Vagina (tissue), 2 donors: ENCODE results near the gene ACADVL. TPM values are rescaled to one million over a fixed set of nuclear protein-coding genes. Genes with fewer than 3 reads are reported as not detected.

Experiments used
- DNase-seq, 2 donors: peaks; one replicate each; pipeline ENCODE4 v3.0.0-alpha.2; 2017; ENCODE audit errors: extremely low spot score in 2 of 2
- H3K27ac ChIP-seq: fragments of 200-600 bp; sonication (generic); one replicate; pipeline ENCODE4 v1.5.1; 2019
- H3K27me3 ChIP-seq: fragments of 200-600 bp; sonication (generic); one replicate; pipeline ENCODE4 v1.5.1; 2019
- H3K36me3 ChIP-seq, 2 donors: fragments of 200-600 bp; sonication (generic); one replicate each; pipeline ENCODE4 v1.5.1; 2017 to 2019
- H3K4me1 ChIP-seq: fragments of 200-600 bp; sonication (generic); one replicate; pipeline ENCODE4 v1.5.1; 2019
- H3K4me3 ChIP-seq, 2 donors: fragments of 200-600 bp; sonication (generic); 1 replicate in 1 of 2; 2 replicates in 1 of 2; pipeline ENCODE4 v1.5.1; 2016 to 2019
- H3K9me3 ChIP-seq: fragments of 200-600 bp; sonication (generic); one replicate; pipeline ENCODE4 v1.5.1; 2019
- POLR2A ChIP-seq, 2 donors: fragments of 450-650 bp; IDR thresholded peaks; one replicate each; pipeline ENCODE4 v1.6.1; 2017; ENCODE audit warnings: antibody characterized with exemption in 2 of 2, mild to moderate bottlenecking in 2 of 2, moderate library complexity in 2 of 2
- POLR2AphosphoS5 ChIP-seq, 2 donors: sonication (generic); formaldehyde crosslinking; IDR thresholded peaks; one replicate each; pipeline ENCODE4 v1.9.0; 2017; ENCODE audit warnings: antibody characterized with exemption in 2 of 2, mild to moderate bottlenecking in 2 of 2, low read depth in 1 of 2; ENCODE audit not compliant: insufficient read depth in 1 of 2
- intact Hi-C: fragments of 100-400 bp; cut with DNase I; formaldehyde crosslinking; loops from one replicate; pipeline ENCODE4 v1.15.1; 2023
- microRNA counts, 2 donors: library from miRNA; unstranded; fragments of <30 nt; microRNA quantifications; one replicate each; lab custom pipeline; 2016 to 2017
- microRNA-seq: library from miRNA; unstranded; fragments of <30 nt; microRNA quantifications from one replicate; pipeline ENCODE4, GENCODE V29; 2017; ENCODE audit warnings: borderline number of aligned reads, borderline replicate concordance
- small RNA-seq: library from RNA; depleted of rRNA; stranded (forward); fragments of <200 nt; gene quantifications from one replicate; pipeline ENCODE3, GENCODE V24; 2016
- total RNA-seq: library from RNA; depleted of rRNA; stranded (reverse); fragments of >200 nt; gene quantifications from one replicate; pipeline ENCODE4 v1.2.3, GENCODE V29; 2016
- TF ChIP-seq, protein P1 (sequence below), 3 experiments: fragments of 450-650 bp in 2 of 3; fragments of 200-600 bp in 1 of 3; sonication (generic) in 1 of 3; IDR thresholded peaks; one replicate each; pipeline ENCODE4 v1.5.1; 2017 to 2019; ENCODE audit warnings: antibody characterized with exemption in 3 of 3, mild to moderate bottlenecking in 2 of 3, moderate library complexity in 2 of 3

ACADVL gene
- total RNA-seq, 1 donor from 2014 or later: 957 TPM

- intact Hi-C loops: loop anchor here (5.0 kb wide), 1 partner anchor 524 kb away; no protein-coding TSS in a partner anchor
- Histone ChIP-seq H3K4me3 (no peak overlapping the region), H3K36me3 (no peaks in the 10 kb centered on the region), H3K4me1 (peaks cover 36% of the 10 kb centered on the region), H3K27me3 (peaks cover 11% of the 10 kb centered on the region), H3K27ac (no peak overlapping the region), H3K9me3 (no peaks in the 10 kb centered on the region)
- DNase-seq: no peak
- TF ChIP-seq POLR2A (IDR thresholded peaks at IDR 0.05): no peak
- TF ChIP-seq, protein P1, sequence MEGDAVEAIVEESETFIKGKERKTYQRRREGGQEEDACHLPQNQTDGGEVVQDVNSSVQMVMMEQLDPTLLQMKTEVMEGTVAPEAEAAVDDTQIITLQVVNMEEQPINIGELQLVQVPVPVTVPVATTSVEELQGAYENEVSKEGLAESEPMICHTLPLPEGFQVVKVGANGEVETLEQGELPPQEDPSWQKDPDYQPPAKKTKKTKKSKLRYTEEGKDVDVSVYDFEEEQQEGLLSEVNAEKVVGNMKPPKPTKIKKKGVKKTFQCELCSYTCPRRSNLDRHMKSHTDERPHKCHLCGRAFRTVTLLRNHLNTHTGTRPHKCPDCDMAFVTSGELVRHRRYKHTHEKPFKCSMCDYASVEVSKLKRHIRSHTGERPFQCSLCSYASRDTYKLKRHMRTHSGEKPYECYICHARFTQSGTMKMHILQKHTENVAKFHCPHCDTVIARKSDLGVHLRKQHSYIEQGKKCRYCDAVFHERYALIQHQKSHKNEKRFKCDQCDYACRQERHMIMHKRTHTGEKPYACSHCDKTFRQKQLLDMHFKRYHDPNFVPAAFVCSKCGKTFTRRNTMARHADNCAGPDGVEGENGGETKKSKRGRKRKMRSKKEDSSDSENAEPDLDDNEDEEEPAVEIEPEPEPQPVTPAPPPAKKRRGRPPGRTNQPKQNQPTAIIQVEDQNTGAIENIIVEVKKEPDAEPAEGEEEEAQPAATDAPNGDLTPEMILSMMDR (IDR thresholded peaks at IDR 0.05): no peak
Observed at GRCh38 chr17:7263801-7264078, 44.0 kb downstream of the ACADVL start.

DNA sequence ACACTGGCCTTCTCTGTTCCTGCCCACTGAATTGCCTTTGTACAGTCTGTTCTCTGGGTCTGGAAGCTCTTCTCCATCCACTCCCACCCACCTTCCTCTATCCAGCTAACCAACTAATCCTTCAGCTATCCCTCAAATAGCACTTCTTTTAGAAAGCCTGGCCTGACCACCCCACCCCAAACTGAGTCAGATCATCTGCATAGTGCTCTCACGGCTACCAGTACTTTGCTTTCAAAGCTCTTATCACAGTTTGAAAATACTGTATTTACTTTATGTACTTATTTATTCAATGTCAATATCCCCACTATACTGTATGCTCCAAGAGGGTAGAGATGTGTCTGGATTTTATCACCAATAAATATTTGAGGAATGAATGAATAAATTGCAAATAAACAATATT, 47.0 kb downstream of the ACADVL start:
- Histone ChIP-seq H3K27me3 (peaks cover 11% of the 10 kb centered on the region), H3K27ac (no peak overlapping the region), H3K36me3 (no peaks in the 10 kb centered on the region), H3K4me1 (peaks cover 21% of the 10 kb centered on the region), H3K4me3 (no peak overlapping the region), H3K9me3 (no peaks in the 10 kb centered on the region)
- TF ChIP-seq, protein P1 (IDR thresholded peaks at IDR 0.05): no peak
- TF ChIP-seq POLR2AphosphoS5 (IDR thresholded peaks at IDR 0.05; ENCODE audit: insufficient read depth in 1 of 2, low read depth in 1 of 2) (no peak), POLR2A (IDR thresholded peaks at IDR 0.05) (no peak)
- no peak for DNase-seq
- intact Hi-C loops: no loop called here

MicroRNA genes within 50 kb of the gene (microRNA counts, 767-probe panel; counts per million panel counts)
- microRNA hsa-miR-324-3p (lab: Ali Mortazavi, UCI) (238 to 261 counts per million in 2 donors), microRNA hsa-miR-324-5p (lab: Ali Mortazavi, UCI) (1,257 to 4,378 counts per million in 2 donors)

Small RNAs within 50 kb of the gene (microRNA-seq; reads per million reads assigned to microRNA genes)
- gene MIR324: 1,223 reads per million, percentile 81 among the genes with 10 or more reads in this experiment

Small RNAs within 50 kb of the gene (small RNA-seq; reads per million reads assigned to genes)
- gene AC120057.4 (not detected), gene MIR324 (5.3 reads per million, percentile 88 among the genes with 10 or more reads in this experiment), gene RF00019 (not detected)

Other genes starting within 250 kb of the ACADVL start
- 16.0 TPM for gene ALOX12, start 223.9 kb upstream of the ACADVL start, total RNA-seq
- 155 TPM for gene RNASEK, start 207.3 kb upstream of the ACADVL start, total RNA-seq
- 10.1 TPM for gene BCL6B, start 196.9 kb upstream of the ACADVL start, total RNA-seq
- gene SLC16A13, start 183.9 kb upstream of the ACADVL start, total RNA-seq: 2.0 TPM
- not detected for gene SLC16A11, start 175.8 kb upstream of the ACADVL start, total RNA-seq
- gene CLEC10A, start 139.7 kb upstream of the ACADVL start, total RNA-seq: 3.7 TPM
- gene ASGR2, start 105.1 kb upstream of the ACADVL start, total RNA-seq: 2.7 TPM
- gene ASGR1, start 40.6 kb upstream of the ACADVL start, total RNA-seq: 2.5 TPM
- gene DLG4, start 102 bp upstream of the ACADVL start, total RNA-seq: 23.3 TPM
- gene DVL2, start 14.6 kb downstream of the ACADVL start, total RNA-seq: 53.0 TPM
- gene PHF23, start 19.5 kb downstream of the ACADVL start, total RNA-seq: 24.8 TPM
- gene GABARAP, start 22.5 kb downstream of the ACADVL start, total RNA-seq: 395 TPM
- 64.6 TPM for gene CTDNEP1, start 31.8 kb downstream of the ACADVL start, total RNA-seq
- gene ELP5, start 32.3 kb downstream of the ACADVL start, total RNA-seq: 30.9 TPM
- 75.9 TPM for gene CLDN7, start 42.5 kb downstream of the ACADVL start, total RNA-seq
- gene SLC2A4, start 61.8 kb downstream of the ACADVL start, total RNA-seq: 3.2 TPM
- gene YBX2, start 74.7 kb downstream of the ACADVL start, total RNA-seq: 0.25 TPM
- 238 TPM for gene EIF5A, start 87.7 kb downstream of the ACADVL start, total RNA-seq
- gene GPS2, start 95.4 kb downstream of the ACADVL start, total RNA-seq: 51.1 TPM
- gene NEURL4, start 109.4 kb downstream of the ACADVL start, total RNA-seq: 22.6 TPM
- 7.6 TPM for gene ACAP1, start 116.6 kb downstream of the ACADVL start, total RNA-seq
- 12.5 TPM for gene KCTD11, start 132.2 kb downstream of the ACADVL start, total RNA-seq
- gene TMEM95, start 135.2 kb downstream of the ACADVL start, total RNA-seq: not detected
- 10.1 TPM for gene TNK1, start 161.2 kb downstream of the ACADVL start, total RNA-seq
- 37.1 TPM for gene PLSCR3, start 174.6 kb downstream of the ACADVL start, total RNA-seq
- gene TMEM256, start 184.2 kb downstream of the ACADVL start, total RNA-seq: 118 TPM
- 25.5 TPM for gene NLGN2, start 187.9 kb downstream of the ACADVL start, total RNA-seq
- gene SPEM1, start 200.4 kb downstream of the ACADVL start, total RNA-seq: not detected
- gene SPEM2, start 205.7 kb downstream of the ACADVL start, total RNA-seq: not detected
- gene SPEM3, start 208.9 kb downstream of the ACADVL start, total RNA-seq: not detected
- 9.8 TPM for gene TMEM102, start 215.5 kb downstream of the ACADVL start, total RNA-seq
- 10.8 TPM for gene FGF11, start 219.6 kb downstream of the ACADVL start, total RNA-seq
- gene CHRNB1, start 225.1 kb downstream of the ACADVL start, total RNA-seq: 5.9 TPM